GM15510 (cell line): ENCODE measurements around the gene ZNF581.

Experiments used
- POLR2A ChIP-seq: IDR thresholded peaks from 3 replicates; pipeline ENCODE4 v1.6.1; 2011; ENCODE audit warnings: borderline replicate concordance; ENCODE audit not compliant: insufficient read length; ENCODE audit errors: extremely low read depth

Gene ZNF581

DNA sequence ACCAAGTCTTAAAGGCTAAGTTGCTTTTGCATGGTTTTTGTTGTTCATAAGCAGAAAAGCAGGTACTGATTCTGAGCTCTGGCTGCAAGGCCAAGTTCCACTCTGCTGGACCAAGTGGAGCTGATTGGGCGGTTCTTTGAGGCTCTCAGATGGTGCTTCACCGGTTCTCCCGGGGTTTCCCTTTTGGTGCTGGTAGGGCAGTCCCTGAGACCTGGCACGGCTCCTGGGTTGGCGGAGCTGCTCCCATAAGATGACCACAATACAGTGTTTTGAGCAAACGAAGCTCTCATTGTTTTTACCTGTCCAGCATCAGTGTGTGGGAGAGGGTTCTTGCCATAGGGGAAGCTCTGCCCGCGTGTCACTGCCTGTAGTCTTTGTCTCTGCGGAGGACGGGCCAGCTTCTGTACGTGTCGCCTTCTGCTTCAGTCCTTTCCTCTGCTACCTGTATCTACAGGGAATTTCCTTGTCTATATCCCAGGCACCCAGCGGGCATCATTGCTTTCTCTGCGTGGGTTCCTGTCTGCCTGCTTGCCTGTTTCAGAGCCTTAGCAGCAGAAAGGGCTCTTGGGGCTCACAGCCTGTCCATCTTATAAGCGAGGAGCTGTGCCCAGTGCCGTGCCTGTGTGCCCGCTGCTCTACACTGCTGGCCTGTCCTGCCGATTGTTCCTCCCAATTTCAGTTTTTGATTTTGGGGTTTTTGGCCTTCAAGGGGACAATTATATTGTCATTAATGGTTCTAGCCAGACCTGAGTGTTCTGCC lies 13.7 kb downstream of the ZNF581 start:
- TF ChIP-seq POLR2A: no peak

GRCh38 chr19:55658846-55659459 lies 15.5 kb downstream of the ZNF581 start:
- no peak for TF ChIP-seq POLR2A

DNA sequence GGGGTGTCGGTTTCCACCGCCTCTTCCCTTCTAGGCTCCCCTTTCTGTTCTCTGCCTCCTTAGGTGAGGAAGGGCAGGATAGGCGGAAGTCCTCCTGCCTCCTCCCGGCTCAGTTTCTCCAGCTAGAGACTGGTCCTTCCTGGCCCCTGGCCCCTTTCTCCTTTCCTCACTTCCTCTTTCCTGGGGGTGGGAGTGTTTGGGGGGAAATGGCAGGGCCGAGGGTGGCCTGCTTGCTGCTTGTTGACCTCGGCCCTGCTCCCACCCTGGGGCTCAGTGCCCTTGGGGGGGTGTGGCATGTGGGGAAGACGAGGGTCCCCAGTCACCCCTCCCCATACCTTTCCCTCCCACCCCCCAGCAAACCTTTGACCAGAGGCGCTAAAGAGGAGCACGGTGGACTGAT lies 16.4 kb downstream of the ZNF581 start:
- no peak for TF ChIP-seq POLR2A

- no peak for TF ChIP-seq POLR2A
Measured at GRCh38 chr19:55660404-55660803, 17.0 kb downstream of the ZNF581 start.

GRCh38 chr19:55660991-55661390 lies 17.5 kb downstream of the ZNF581 start:
- no peak for TF ChIP-seq POLR2A

DNA sequence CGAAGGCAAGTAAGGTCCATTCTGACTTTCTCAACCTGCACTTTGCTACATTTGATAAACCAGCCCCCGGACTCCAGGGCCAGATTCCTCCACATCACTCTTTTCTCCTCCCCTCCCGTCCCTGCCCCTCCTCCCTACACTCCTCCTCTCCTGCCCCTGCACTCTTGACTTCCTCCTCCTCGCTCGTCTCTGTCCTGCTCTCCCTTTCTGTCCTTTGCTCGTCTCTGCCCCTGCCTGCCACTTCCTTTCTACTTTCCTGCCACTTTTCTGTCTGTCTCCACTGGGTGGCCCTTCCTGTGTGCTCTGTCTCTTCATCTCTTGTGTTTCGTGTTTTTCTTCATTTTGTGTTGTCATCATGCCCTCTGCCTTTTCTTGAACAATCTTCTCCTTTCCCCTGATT lies 18.4 kb downstream of the ZNF581 start:
- no peak for TF ChIP-seq POLR2A

DNA sequence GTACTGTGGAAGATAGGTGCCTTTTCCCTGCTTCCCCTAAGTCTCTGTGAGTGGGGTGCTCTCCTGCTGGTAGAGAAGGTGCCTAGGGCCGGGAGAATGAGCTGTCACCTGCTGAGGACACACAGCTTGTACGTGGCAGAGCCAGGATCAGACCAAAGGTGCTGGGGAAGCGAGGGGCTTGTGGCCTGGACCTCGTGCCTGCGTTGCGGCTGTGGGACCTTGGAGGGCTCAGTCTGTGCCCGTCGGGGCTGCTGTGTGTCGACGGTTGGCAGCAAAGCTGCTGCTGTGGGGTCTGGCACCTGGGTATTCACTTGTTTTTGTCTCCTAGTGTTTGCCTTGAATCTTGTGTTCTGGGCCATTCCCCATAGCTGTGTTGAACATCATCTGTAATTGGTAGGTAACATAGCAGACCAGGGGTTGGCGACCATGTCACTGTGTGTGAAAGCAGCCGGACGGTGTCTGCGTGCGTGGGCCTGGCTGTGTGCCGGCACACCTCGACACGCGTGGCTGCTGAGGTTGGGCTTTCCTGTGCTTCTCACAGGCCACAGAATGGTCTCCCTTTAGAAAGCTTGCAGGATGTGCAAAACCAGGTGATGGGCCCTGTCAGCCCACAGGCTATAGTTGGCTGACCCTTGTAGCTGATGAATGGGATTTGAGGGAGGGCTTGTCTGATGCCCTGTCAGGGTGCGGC lies 20.5 kb downstream of the ZNF581 start:
- no peak for TF ChIP-seq POLR2A

DNA sequence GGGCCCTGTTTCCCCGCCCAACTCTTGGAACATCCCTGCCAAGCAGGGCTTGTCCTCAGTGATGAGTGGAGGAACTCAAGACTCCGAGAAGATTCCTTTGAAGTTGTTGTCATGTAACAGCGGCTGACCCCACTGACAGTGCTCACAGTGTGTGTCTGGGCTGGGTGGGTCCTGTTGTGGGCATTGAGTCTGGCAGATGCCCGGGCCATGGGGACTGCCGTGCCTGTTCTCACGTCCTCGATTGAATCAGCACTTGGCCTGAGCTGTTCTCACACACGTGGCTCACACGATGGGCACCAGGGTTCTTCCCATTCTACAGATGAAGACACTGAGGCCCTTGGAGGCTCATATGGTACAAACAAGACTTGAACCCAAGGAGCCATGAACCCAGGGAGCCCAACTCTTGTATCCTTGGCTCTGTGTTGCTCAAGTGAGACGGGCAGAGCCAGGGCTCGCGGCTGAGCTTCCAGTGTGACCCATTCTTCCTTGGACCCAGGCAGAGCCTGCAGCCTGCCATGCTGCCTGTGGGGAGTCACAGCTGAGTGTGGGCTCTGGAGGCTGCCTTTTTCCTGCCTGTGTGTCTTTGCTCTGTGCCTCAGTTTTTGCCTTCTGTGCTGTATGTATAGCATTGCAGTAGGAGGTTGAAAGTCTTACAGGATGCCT lies 23.0 kb downstream of the ZNF581 start:
- TF ChIP-seq POLR2A: no peak

DNA sequence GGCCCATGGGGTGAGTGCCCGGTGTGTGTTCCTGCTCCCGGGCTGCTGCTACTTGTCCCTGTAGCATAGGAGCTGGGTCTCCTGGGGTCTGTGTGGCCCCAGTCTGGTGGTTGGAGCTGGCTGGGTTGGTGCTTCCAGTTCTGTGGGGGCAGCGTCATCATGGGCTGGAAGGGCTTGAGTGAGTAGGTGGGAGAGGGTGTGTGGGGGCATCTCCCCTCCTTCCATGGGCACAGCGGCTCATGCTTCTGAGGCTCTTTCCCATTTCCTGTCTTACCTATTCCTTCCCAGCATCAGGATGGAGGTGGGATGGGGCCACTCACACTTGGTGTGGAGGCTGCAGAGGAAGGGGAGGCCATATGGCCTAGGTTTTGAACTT lies 23.5 kb downstream of the ZNF581 start:
- no peak for TF ChIP-seq POLR2A

- TF ChIP-seq POLR2A: no peak
Measured at GRCh38 chr19:55667511-55667910, 24.1 kb downstream of the ZNF581 start.

DNA sequence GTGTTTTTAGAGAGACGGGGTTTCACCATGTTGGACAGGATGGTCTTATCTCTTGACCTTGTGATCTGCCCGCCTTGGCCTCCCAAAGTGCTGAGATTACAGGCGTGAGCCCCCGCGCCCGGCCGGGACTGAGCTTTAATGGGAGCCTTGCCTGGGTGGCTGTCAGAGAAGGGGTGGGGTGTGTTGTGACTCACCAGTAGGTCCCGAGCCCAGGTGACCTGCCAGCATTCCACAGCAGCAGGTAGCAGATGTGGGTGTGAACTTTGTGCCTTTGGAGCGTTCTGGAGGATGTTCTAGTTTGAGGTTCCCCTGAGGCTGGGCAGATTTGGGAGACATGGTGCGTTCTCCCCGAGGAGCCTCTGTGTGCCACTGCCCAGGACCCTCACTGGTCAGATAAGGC lies 24.5 kb downstream of the ZNF581 start:
- no peak for TF ChIP-seq POLR2A

- no peak for TF ChIP-seq POLR2A
Measured at GRCh38 chr19:55668603-55669348, 25.3 kb downstream of the ZNF581 start.

DNA sequence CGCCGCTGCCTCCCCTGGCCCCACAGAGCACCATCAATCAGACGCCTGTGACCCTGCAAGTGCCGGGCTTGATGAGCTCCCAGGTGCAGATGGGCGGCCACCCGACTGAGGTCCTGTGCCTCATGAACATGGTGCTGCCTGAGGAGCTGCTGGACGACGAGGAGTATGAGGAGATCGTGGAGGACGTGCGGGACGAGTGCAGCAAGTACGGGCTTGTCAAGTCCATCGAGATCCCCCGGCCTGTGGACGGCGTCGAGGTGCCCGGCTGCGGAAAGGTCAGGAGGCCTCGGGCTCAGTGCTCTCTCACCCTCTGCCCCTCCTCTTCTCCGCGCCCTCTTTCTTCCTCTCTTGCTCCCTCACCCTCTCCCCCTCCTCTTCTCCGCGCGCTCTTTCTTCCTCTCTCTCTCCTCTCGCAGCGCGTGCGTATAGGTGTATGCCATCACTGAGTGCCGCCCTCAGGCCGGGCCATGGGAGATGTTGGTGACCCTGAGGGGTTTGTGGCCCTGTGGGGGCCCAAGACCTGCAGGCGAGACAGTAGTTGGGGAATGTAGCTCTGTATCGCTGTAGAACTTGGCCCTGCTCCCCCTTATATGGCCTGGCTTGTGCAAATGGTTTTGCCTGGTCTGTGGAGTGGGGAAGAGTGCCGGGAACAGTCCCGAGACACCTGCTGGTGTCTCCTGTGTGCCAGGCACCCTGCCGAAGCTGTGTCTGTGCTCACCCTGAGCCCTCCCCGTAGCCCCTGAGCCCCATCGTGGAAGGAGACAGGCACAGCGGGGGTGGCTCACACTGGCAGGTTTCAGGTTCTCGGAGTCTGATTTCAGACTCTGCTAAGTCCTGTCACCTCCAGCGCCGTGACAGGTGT lies 26.2 kb downstream of the ZNF581 start:
- no peak for TF ChIP-seq POLR2A

- no peak for TF ChIP-seq POLR2A
Measured at GRCh38 chr19:55670280-55671053, 27.0 kb downstream of the ZNF581 start.

DNA sequence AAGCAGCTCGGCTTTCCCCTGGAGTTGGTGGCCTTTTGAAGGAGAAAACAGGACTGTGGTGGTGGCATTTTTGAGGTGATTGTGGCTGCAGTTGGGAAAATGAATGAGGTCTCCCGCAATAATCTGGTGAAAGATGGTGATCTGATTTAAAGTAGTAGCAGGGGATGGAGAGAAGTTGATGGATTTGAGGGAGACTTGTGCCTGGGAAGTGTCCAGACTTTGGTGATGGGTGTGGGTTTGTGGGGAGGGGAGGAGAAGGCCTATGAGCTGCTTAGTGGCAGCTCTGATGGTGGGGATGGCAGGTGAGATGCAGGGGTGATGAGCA lies 27.6 kb downstream of the ZNF581 start:
- TF ChIP-seq POLR2A: no peak
